Heart left ventricle (tissue), 13 donors: ENCODE measurements around the gene ATG14.

ENCODE experiments used
- POLR2A ChIP-seq, 2 donors: fragments of 450-650 bp; IDR thresholded peaks; one replicate each; pipeline ENCODE4 v1.6.1; 2017; ENCODE audit warnings: antibody characterized with exemption in 2 of 2, mild to moderate bottlenecking in 2 of 2, moderate library complexity in 2 of 2
- TF ChIP-seq, protein P1 (sequence below), 12 donors: fragments of 200-600 bp; sonication (generic) in 4 of 12; IDR thresholded peaks; one replicate each; pipeline versions ENCODE4 v1.5.0 to v1.8.0; 2018 to 2022; ENCODE audit warnings: antibody characterized with exemption in 12 of 12, mild to moderate bottlenecking in 5 of 12
- donor health status: ischemic (EF 13 %, LVEDD 7.1; RV severe dilation, severe dysfunction).
- donor health status: DM: no; HTN: yes; CAD: no.
- donor health status: DM: no; HTN: no; CAD: no.
- donor health status: ischemic (EF 25% LVEDD 6.9; RV normal size, moderate dysfunction).
- donor health status: ischemic (EF 25% LVEDD 5.7; RV mildly dilated, moderate dysfunction).
- donor health status: ischemic (EF 35%, LVEDD 5.7; RV mildly dilated, moderate dysfunction).
- donor health status: nonischemic (EF 11% LVEDD 7.7; RV severe dilation, severe dysfunction).
- donor health status: DM: yes; HTN: yes; CAD: no.
- donor health status: PGD.
- donor health status: ischemic (EF 29% LVEDD 5.4; RV normal size, mild dysfunction).
- donor health status: nonischemic (EF 23%, LVEDD 6.1; RV moderate dilation, normal function).

DNA sequence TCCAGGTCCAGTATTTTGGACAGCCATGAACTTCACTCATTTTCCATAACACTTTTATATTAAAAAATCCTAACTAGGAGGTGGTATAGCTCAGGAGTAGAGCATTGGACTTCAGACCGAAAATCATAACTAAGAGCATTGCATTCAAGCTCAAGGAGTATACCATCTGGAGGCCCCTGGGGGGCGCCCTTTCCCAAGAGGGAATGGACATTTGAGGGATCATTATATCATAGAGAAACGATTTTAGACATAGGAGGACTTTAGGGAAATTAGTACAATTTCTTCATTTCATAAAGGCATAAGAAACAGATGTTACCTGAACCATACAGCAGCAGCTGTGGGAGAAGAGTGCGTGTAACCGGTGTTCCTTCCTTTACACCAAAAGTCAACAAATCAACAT is 5.2 kb upstream of the ATG14 start:
- TF ChIP-seq, protein P1, sequence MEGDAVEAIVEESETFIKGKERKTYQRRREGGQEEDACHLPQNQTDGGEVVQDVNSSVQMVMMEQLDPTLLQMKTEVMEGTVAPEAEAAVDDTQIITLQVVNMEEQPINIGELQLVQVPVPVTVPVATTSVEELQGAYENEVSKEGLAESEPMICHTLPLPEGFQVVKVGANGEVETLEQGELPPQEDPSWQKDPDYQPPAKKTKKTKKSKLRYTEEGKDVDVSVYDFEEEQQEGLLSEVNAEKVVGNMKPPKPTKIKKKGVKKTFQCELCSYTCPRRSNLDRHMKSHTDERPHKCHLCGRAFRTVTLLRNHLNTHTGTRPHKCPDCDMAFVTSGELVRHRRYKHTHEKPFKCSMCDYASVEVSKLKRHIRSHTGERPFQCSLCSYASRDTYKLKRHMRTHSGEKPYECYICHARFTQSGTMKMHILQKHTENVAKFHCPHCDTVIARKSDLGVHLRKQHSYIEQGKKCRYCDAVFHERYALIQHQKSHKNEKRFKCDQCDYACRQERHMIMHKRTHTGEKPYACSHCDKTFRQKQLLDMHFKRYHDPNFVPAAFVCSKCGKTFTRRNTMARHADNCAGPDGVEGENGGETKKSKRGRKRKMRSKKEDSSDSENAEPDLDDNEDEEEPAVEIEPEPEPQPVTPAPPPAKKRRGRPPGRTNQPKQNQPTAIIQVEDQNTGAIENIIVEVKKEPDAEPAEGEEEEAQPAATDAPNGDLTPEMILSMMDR (IDR thresholded peaks at IDR 0.05): peak in 7 of 12 donors; percentile 10 to 35 (median 18)
- TF ChIP-seq POLR2A (IDR thresholded peaks at IDR 0.05): no peak
